Measurements from ENCODE around the gene PTP4A2.
A peak's percentile ranks its signal among the peaks of the same experiment; 100 is the strongest.

Gene PTP4A2

GRCh38 chr1:31872658-31873636 is 65.2 kb downstream of the PTP4A2 start:
- H3K9me3 Mint-ChIP-seq: peaks cover 7% of the 10 kb centered on the region
- DNase-seq (no peak), ATAC-seq (peak; percentile 20)
- H3K27ac Mint-ChIP-seq: peak overlapping the region; percentile 82
- peaks cover 22% of the 10 kb centered on the region for H3K4me1 Mint-ChIP-seq
- peaks cover 4% of the 10 kb centered on the region for H3K36me3 Mint-ChIP-seq (ENCODE audit: low read depth)
- H3K4me3 Mint-ChIP-seq: peak overlapping the region; percentile 32
- no peaks in the 10 kb centered on the region for H3K27me3 Mint-ChIP-seq

- peaks cover 4% of the 10 kb centered on the region for H3K36me3 Mint-ChIP-seq (ENCODE audit: low read depth)
- H3K27ac Mint-ChIP-seq: no peak overlapping the region
- DNase-seq: no peak
- ATAC-seq: no peak
- peaks cover 7% of the 10 kb centered on the region for H3K9me3 Mint-ChIP-seq
- no peaks in the 10 kb centered on the region for H3K27me3 Mint-ChIP-seq
- no peak overlapping the region for H3K4me3 Mint-ChIP-seq
- peaks cover 23% of the 10 kb centered on the region for H3K4me1 Mint-ChIP-seq
These were observed 66.5 kb downstream of the PTP4A2 start for GRCh38 chr1:31871703-31872102.

DNA sequence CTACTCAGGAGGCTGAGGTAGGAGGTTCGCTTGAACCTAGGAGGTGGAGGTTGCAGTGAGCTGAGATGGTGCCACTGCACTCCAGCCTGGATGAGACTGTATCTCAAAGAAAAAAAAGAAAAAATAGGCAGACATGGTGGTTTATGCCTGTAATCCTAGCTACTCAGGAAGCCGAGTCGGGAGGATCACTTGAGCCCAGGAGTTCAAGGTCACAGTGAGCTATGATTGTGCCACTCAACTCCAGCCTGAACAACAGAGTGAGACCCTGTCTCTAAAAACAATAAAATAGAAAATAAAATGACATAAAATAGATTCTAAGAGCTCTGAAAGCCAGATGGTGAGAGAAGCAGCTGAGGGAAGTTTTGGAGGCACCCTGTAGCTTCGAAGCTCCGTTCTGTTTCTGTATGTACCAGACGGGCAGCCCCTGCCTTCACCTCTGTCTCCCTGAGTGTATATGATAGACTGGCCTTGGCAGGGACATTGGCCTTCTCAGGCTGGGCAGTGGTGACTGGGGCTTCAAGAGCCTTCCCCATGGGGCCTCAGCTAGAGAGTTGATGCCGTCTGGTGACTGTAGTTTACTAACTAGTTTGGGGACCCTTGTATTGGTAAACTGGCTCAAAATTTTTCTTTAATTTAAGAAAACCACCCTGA is 68.0 kb downstream of the PTP4A2 start:
- H3K4me3 Mint-ChIP-seq: no peak overlapping the region
- DNase-seq (no peak), ATAC-seq (no peak)
- H3K9me3 Mint-ChIP-seq: peaks cover 7% of the 10 kb centered on the region
- H3K36me3 Mint-ChIP-seq (ENCODE audit: low read depth): peaks cover 4% of the 10 kb centered on the region
- H3K4me1 Mint-ChIP-seq: peaks cover 26% of the 10 kb centered on the region
- no peak overlapping the region for H3K27ac Mint-ChIP-seq
- H3K27me3 Mint-ChIP-seq: no peaks in the 10 kb centered on the region

DNA sequence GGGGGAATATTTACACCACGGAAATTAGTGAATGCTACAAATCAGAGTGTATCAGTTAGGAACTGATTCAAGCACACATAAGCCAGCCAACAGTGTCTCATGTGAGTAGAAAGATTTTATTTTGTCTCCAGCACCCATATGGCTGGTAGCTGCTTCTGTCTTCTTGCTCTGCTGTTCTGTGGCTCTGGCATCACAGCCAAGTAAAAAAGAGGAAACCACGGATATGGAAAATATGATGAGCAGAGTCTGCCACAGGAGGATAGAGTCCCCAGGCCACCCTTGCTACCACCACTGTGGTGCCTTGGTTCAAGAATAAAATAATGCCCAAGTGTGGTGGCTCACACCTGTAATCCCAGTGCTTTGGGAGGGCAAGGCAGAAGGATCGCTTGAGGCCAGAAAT is 68.7 kb downstream of the PTP4A2 start:
- Mint-ChIP-seq H3K9me3 (peaks cover 7% of the 10 kb centered on the region), H3K4me1 (peaks cover 26% of the 10 kb centered on the region), H3K27ac (no peak overlapping the region), H3K27me3 (no peaks in the 10 kb centered on the region), H3K4me3 (no peak overlapping the region), H3K36me3 (ENCODE audit: low read depth) (peaks cover 4% of the 10 kb centered on the region)
- no peak for DNase-seq
- peak; percentile 63 for ATAC-seq

DNA sequence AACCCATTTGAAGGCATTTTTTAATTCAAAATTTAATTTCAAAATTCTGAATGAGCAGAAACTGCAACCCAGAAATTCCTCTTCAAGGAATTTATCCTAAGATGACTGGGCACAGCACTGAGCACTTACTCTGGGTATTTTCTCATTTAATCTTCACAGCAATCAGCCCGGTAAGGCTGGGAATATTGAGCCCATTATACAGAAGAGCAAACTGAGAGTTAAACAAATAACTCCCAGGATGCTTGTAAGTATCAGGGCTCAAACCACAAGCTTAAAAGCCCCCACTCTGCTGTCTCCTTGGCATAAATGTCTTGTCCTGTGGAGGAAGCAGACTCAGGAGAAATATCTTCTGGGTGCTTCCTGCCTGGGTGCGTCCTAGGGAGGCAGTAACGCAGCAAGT is 69.3 kb downstream of the PTP4A2 start:
- no peak overlapping the region for H3K27ac Mint-ChIP-seq

DNA sequence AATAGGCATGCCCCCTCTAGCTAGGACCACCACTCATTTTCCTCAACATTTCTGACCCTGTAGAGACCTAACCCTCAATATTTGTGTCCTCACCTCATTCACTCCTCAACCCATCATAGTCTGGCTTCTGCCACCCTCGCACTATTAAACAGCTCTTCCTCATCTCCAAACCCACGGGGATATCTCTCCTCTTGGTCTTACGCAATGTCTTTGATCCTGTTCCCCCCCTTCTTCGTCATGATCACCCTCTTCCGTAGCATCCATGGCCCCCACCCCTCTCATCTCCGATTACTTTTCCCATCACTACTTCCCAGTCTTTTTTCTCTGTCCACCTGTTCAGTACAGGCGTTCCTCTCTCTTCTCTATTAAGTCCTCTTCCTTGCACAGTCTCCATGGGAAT is 70.6 kb downstream of the PTP4A2 start:
- no peaks in the 10 kb centered on the region for H3K27me3 Mint-ChIP-seq
- H3K4me3 Mint-ChIP-seq: no peak overlapping the region
- DNase-seq (no peak), ATAC-seq (no peak)
- no peaks in the 10 kb centered on the region for H3K9me3 Mint-ChIP-seq
- H3K36me3 Mint-ChIP-seq (ENCODE audit: low read depth): no peaks in the 10 kb centered on the region
- peaks cover 14% of the 10 kb centered on the region for H3K4me1 Mint-ChIP-seq
- no peak overlapping the region for H3K27ac Mint-ChIP-seq

More for the DNA sequence above, 69.3 kb downstream of the PTP4A2 start:
- H3K4me3 Mint-ChIP-seq: no peak overlapping the region
- peaks cover 4% of the 10 kb centered on the region for H3K36me3 Mint-ChIP-seq (ENCODE audit: low read depth)
- H3K4me1 Mint-ChIP-seq: peaks cover 26% of the 10 kb centered on the region
- no peaks in the 10 kb centered on the region for H3K27me3 Mint-ChIP-seq
- ATAC-seq (no peak), DNase-seq (no peak)
- peaks cover 7% of the 10 kb centered on the region for H3K9me3 Mint-ChIP-seq

GRCh38 chr1:31866450-31867032 is 71.6 kb downstream of the PTP4A2 start:
- Mint-ChIP-seq H3K9me3 (no peaks in the 10 kb centered on the region), H3K36me3 (ENCODE audit: low read depth) (no peaks in the 10 kb centered on the region), H3K4me3 (no peak overlapping the region), H3K4me1 (peaks cover 11% of the 10 kb centered on the region), H3K27ac (no peak overlapping the region), H3K27me3 (no peaks in the 10 kb centered on the region)
- ATAC-seq (no peak), DNase-seq (no peak)

GRCh38 chr1:31865728-31866449 is 72.3 kb downstream of the PTP4A2 start:
- Mint-ChIP-seq H3K36me3 (ENCODE audit: low read depth) (no peaks in the 10 kb centered on the region), H3K4me1 (peaks cover 10% of the 10 kb centered on the region), H3K4me3 (no peak overlapping the region), H3K27ac (no peak overlapping the region), H3K9me3 (no peaks in the 10 kb centered on the region), H3K27me3 (no peaks in the 10 kb centered on the region)
- ATAC-seq (no peak), DNase-seq (no peak)

- no peaks in the 10 kb centered on the region for H3K9me3 Mint-ChIP-seq
- no peak for ATAC-seq
- no peak overlapping the region for H3K4me3 Mint-ChIP-seq
- no peaks in the 10 kb centered on the region for H3K36me3 Mint-ChIP-seq (ENCODE audit: low read depth)
- no peak overlapping the region for H3K27ac Mint-ChIP-seq
- H3K4me1 Mint-ChIP-seq: peaks cover 4% of the 10 kb centered on the region
- DNase-seq: no peak
- no peaks in the 10 kb centered on the region for H3K27me3 Mint-ChIP-seq
These were observed 76.1 kb downstream of the PTP4A2 start for GRCh38 chr1:31862071-31862470.

DNA sequence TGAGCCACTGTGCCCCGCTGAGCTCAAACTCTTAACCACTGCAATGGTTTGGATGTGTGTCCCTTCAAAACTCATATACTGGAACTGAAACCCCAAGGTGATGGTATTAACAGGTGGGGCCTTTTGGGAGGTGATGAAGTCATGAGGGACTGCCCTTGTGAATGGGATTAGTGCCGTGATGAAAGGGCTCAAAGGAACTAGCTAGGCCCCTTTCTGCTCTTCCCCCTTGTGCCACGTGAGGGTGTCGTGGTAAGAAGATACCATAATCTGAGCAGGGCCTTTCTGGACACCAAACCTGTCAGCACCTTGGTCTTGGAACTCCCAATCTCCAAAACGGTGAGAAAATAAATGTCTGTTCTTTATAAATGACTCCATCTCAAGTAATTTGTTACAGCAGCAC is 76.8 kb downstream of the PTP4A2 start:
- no peaks in the 10 kb centered on the region for H3K9me3 Mint-ChIP-seq
- no peak overlapping the region for H3K27ac Mint-ChIP-seq
- DNase-seq (no peak), ATAC-seq (no peak)
- H3K27me3 Mint-ChIP-seq: no peaks in the 10 kb centered on the region
- H3K36me3 Mint-ChIP-seq (ENCODE audit: low read depth): no peaks in the 10 kb centered on the region
- no peak overlapping the region for H3K4me3 Mint-ChIP-seq
- H3K4me1 Mint-ChIP-seq: no peaks in the 10 kb centered on the region

DNA sequence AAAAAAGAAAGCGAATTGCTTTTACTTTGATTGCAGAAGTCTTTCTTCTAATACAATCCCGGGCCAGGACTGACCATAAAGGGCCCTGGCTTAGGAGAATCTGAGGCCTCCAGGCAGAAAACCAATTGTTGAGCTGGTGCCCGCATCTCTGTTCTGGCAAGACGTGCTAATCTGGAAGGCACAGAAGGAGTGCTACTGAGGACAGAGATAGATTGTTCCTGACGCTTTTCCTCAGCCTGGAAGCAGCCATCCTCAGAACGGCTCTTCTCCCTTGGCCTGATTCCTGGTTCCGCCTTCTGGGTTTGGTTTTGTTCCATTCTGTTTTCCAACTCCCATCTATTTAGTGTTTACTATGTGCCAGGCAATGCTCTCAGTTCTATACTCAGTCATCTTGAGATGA is 77.6 kb downstream of the PTP4A2 start:
- no peaks in the 10 kb centered on the region for H3K9me3 Mint-ChIP-seq
- no peak overlapping the region for H3K27ac Mint-ChIP-seq
- H3K4me3 Mint-ChIP-seq: no peak overlapping the region
- H3K27me3 Mint-ChIP-seq: no peaks in the 10 kb centered on the region
- DNase-seq: no peak
- ATAC-seq: no peak
- H3K4me1 Mint-ChIP-seq: no peaks in the 10 kb centered on the region
- no peaks in the 10 kb centered on the region for H3K36me3 Mint-ChIP-seq (ENCODE audit: low read depth)

- H3K36me3 Mint-ChIP-seq (ENCODE audit: low read depth): no peaks in the 10 kb centered on the region
These were observed 78.4 kb downstream of the PTP4A2 start for GRCh38 chr1:31859719-31860118.

DNA sequence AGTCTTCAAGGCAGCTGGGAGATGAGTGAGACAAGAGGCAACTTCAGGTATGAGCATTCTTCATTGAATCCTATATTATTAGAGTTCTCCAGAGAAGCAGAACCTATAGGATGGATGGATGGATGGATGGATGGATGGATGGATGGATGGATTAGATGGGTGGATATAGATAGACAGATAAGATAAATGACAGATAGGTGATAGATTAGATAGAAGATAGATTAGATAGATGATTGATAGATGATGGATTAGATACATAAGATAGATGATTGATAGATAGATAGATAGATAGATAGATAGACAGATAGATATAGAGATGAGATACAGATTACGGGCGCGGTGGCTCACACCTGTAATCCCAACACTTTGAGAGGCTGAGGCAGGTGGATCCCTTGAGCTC is 79.1 kb downstream of the PTP4A2 start:
- no peak overlapping the region for H3K27ac Mint-ChIP-seq
- no peaks in the 10 kb centered on the region for H3K36me3 Mint-ChIP-seq (ENCODE audit: low read depth)
- H3K27me3 Mint-ChIP-seq: no peaks in the 10 kb centered on the region
- H3K9me3 Mint-ChIP-seq: no peaks in the 10 kb centered on the region
- ATAC-seq: no peak
- H3K4me1 Mint-ChIP-seq: no peaks in the 10 kb centered on the region
- H3K4me3 Mint-ChIP-seq: no peak overlapping the region
- no peak for DNase-seq

More at GRCh38 chr1:31859719-31860118, 78.4 kb downstream of the PTP4A2 start:
- no peak overlapping the region for H3K4me3 Mint-ChIP-seq
- no peaks in the 10 kb centered on the region for H3K9me3 Mint-ChIP-seq
- no peak for DNase-seq
- no peak for ATAC-seq
- H3K27ac Mint-ChIP-seq: no peak overlapping the region
- no peaks in the 10 kb centered on the region for H3K27me3 Mint-ChIP-seq
- no peaks in the 10 kb centered on the region for H3K4me1 Mint-ChIP-seq

- H3K27ac Mint-ChIP-seq: no peak overlapping the region
- no peak overlapping the region for H3K4me3 Mint-ChIP-seq
- H3K36me3 Mint-ChIP-seq (ENCODE audit: low read depth): no peaks in the 10 kb centered on the region
- H3K4me1 Mint-ChIP-seq: no peaks in the 10 kb centered on the region
- H3K27me3 Mint-ChIP-seq: no peaks in the 10 kb centered on the region
- ATAC-seq (no peak), DNase-seq (no peak)
- H3K9me3 Mint-ChIP-seq: no peaks in the 10 kb centered on the region
These were observed 80.3 kb downstream of the PTP4A2 start for GRCh38 chr1:31857863-31858262.

All from activated naive CD8-positive, alpha-beta T cell treated with anti-CD3 and anti-CD28 coated beads, Interleukin-2, amount 50 U/mL, for 24 hours (primary cell).